Heart left ventricle (tissue), 16 donors: Measurements from ENCODE around the gene ANKRD17. TPM values are rescaled to one million over a fixed set of nuclear protein-coding genes. Genes with fewer than 3 reads are reported as not detected.
A peak's percentile ranks its signal among the peaks of the same experiment; 100 is the strongest.

Experiments used
- ATAC-seq, 4 donors: fragments of 200-7000 bp; cut with Tn5 transposase; one replicate each; pipeline ENCODE4 v1.9.1; 2020 to 2022; ENCODE audit warnings: moderate library complexity in 4 of 4, mild to moderate bottlenecking in 3 of 4, moderate number of reproducible peaks in 1 of 4
- DNase-seq, 5 donors: peaks; one replicate each; pipeline ENCODE4 v3.0.0-alpha.2; 2020
- H3K27ac ChIP-seq, 12 donors: fragments of 200-600 bp; sonication (generic) in 4 of 12; one replicate each; pipeline versions ENCODE4 v1.5.0 to v1.8.0; 2016 to 2022; ENCODE audit warnings: mild to moderate bottlenecking in 2 of 12
- H3K27me3 ChIP-seq, 9 donors: fragments of 200-600 bp; sonication (generic) in 2 of 9; one replicate each; pipeline versions ENCODE4 v1.5.1 to v1.8.0; 2016 to 2022; ENCODE audit warnings: mild to moderate bottlenecking in 3 of 9
- H3K36me3 ChIP-seq, 9 donors: fragments of 200-600 bp; sonication (generic) in 2 of 9; one replicate each; pipeline versions ENCODE4 v1.5.0 to v1.8.0; 2018 to 2022; ENCODE audit warnings: mild to moderate bottlenecking in 2 of 9
- H3K4me1 ChIP-seq, 12 donors: fragments of 200-600 bp; sonication (generic) in 4 of 12; one replicate each; pipeline versions ENCODE4 v1.5.0 to v1.8.0; 2016 to 2022; ENCODE audit warnings: mild to moderate bottlenecking in 3 of 12
- H3K4me3 ChIP-seq, 12 donors: fragments of 200-600 bp; sonication (generic) in 4 of 12; one replicate each; pipeline versions ENCODE4 v1.5.0 to v1.8.0; 2017 to 2022; ENCODE audit warnings: mild to moderate bottlenecking in 9 of 12, moderate library complexity in 4 of 12
- H3K9me3 ChIP-seq, 12 donors: fragments of 200-600 bp; sonication (generic) in 4 of 12; one replicate each; pipeline versions ENCODE4 v1.5.0 to v1.8.0; 2016 to 2022; ENCODE audit warnings: mild to moderate bottlenecking in 1 of 12
- POLR2A ChIP-seq, 2 donors: fragments of 450-650 bp; IDR thresholded peaks; one replicate each; pipeline ENCODE4 v1.6.1; 2017; ENCODE audit warnings: antibody characterized with exemption in 2 of 2, mild to moderate bottlenecking in 2 of 2, moderate library complexity in 2 of 2
- WGBS, 4 donors: extraction: QIAGEN DNeasy Blood & Tissue Kit in 2 of 4; methylation state at CpG; one replicate each; pipeline versions ENCODE4 v1.1.5 to v1.1.7; 2013 to 2018; 5-methylcytosine and 5-hydroxymethylcytosine counted together
- intact Hi-C, 10 donors: fragments of 100-400 bp; cut with DNase I; formaldehyde crosslinking; loops; one replicate each; pipeline versions ENCODE4 v1.11.1 to v1.14.2; 2022
- polyA plus RNA-seq, 2 donors: library from polyadenylated mRNA; stranded (reverse); fragments of 200-250 nt; gene quantifications; one replicate each; pipeline ENCODE4 v1.2.3, GENCODE V29; 2013
- total RNA-seq, 9 donors: library from RNA; depleted of rRNA in 2 of 9; stranded (reverse); fragments of >200 nt in 2 of 9; fragmentation: NEBNext Ultra II Directional in 3 of 9; extraction: Animal tissue kit (Norgen Biotek cat#: 25700) in 3 of 9; gene quantifications; one replicate each; pipeline versions ENCODE4 v1.1.0 to v1.2.4, GENCODE V29; 2016 to 2023
- TF ChIP-seq, protein P1 (sequence below), 12 donors: fragments of 200-600 bp; sonication (generic) in 4 of 12; IDR thresholded peaks; one replicate each; pipeline versions ENCODE4 v1.5.0 to v1.8.0; 2018 to 2022; ENCODE audit warnings: antibody characterized with exemption in 12 of 12, mild to moderate bottlenecking in 5 of 12
- donor health status: ischemic (EF 13 %, LVEDD 7.1; RV severe dilation, severe dysfunction).
- donor health status: healthy with polysubstance abuse.
- donor health status: DM: no; HTN: yes; CAD: no.
- donor health status: DM: no; HTN: no; CAD: no.
- donor health status: ischemic (EF 25% LVEDD 6.9; RV normal size, moderate dysfunction).
- donor health status: ischemic (EF 25% LVEDD 5.7; RV mildly dilated, moderate dysfunction).
- donor health status: healthy.
- donor health status: DM: yes; HTN: yes; CAD: no.
- donor health status: ischemic (EF 35%, LVEDD 5.7; RV mildly dilated, moderate dysfunction).
- donor health status: nonischemic (EF 11% LVEDD 7.7; RV severe dilation, severe dysfunction).
- donor health status: DM: yes; HTN: yes; CAD: no.
- donor health status: PGD.
- donor health status: ischemic (EF 29% LVEDD 5.4; RV normal size, mild dysfunction).
- donor health status: nonischemic (EF 23%, LVEDD 6.1; RV moderate dilation, normal function).

ANKRD17 gene
- total and polyA plus RNA-seq, 11 donors: 13.0 to 67.1 (median 55.3) TPM

DNA sequence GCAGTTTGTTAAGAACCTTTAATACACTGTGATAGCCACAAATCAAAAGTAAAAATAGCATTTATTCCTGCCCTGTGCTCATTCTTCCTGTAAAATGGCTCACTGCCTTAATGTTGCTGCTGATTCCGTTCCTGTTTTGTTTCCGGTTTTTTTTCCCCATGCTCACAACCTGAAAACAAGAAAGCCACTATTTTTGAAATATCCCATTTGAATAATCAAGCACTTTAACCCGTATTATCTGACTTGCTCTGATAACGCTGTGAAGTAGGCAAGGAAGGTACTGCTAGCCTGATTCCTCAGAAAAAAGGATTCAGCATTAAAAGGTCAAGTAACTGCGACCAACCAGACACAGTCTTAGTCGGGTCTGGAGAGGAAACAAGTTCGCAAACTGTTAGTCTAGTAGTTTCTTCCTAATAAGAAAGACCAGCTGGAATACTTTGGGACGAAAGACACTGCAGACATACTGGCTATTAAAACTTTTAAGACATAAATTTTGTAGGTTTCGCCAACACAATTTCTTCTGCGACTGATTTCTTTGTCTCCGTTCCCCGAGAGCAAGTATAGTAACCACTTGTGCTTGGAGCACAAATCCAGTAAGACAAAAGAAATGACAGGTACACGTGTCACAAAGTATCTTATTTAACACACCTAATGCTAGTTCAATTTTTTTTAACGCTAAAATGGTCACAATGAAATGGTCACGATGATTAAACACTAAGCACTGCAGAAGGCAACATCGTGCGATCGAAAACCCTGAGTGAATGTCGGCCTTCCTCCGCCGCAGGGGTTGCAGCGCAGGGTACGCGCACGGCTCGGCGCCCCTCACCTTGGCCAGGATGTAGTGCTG, 189.9 kb downstream of the ANKRD17 start:
- Histone ChIP-seq H3K9me3 (no peaks in the 10 kb centered on the region), H3K4me3 (peak overlapping the region; percentile 69 to 96 (median 82)), H3K27ac (peak overlapping the region; percentile 88 to 99 (median 97)), H3K4me1 (peaks cover 0 to 24% (median 15%) of the 10 kb centered on the region in 12 donors), H3K27me3 (no peaks in the 10 kb centered on the region), H3K36me3 (peaks cover 0 to 41% (median 15%) of the 10 kb centered on the region in 9 donors)
- intact Hi-C loops: loop anchor here (1.0 to 5.0 kb wide), 5 partner anchors 189 to 194 kb away; partner anchors contain the start of gene ANKRD17 (in 7 of the 10)
- TF ChIP-seq, protein P1, sequence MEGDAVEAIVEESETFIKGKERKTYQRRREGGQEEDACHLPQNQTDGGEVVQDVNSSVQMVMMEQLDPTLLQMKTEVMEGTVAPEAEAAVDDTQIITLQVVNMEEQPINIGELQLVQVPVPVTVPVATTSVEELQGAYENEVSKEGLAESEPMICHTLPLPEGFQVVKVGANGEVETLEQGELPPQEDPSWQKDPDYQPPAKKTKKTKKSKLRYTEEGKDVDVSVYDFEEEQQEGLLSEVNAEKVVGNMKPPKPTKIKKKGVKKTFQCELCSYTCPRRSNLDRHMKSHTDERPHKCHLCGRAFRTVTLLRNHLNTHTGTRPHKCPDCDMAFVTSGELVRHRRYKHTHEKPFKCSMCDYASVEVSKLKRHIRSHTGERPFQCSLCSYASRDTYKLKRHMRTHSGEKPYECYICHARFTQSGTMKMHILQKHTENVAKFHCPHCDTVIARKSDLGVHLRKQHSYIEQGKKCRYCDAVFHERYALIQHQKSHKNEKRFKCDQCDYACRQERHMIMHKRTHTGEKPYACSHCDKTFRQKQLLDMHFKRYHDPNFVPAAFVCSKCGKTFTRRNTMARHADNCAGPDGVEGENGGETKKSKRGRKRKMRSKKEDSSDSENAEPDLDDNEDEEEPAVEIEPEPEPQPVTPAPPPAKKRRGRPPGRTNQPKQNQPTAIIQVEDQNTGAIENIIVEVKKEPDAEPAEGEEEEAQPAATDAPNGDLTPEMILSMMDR (IDR thresholded peaks at IDR 0.05): no peak
- TF ChIP-seq POLR2A (IDR thresholded peaks at IDR 0.05): no peak
- no peak for DNase-seq
- peak in 1 of 4 donors; percentile 5 for ATAC-seq
- 0 to 1% (median 0%) methylated on average over 19 to 27 of the region's 27 CpGs for WGBS, 4 donors

DNA sequence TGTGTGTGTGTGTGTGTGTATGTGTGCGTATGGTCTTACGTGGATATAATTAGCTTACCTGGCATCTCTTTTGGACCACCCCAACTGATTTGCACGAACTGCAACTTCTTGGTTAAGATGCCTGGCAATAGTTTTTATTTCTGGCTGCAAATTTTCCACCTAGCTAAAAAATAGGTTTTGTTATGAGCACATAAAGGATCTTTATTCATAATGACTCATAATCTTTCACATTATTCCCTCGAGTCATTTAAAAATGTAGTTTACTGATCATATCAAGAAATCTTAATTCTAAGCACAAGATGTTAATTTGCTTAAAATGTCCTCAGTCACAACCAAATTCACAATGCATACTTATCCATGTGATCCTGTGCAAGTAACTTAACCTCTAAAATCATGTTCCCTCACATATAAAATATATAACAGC, 190.6 kb downstream of the ANKRD17 start:
- peaks cover 0 to 24% (median 15%) of the 10 kb centered on the region in 12 donors for H3K4me1 ChIP-seq
- H3K27ac ChIP-seq: peak overlapping the region; percentile 88 to 99 (median 97)
- intact Hi-C loops: loop anchor here in 7 of 10 donors (2.0 to 5.0 kb wide), 4 partner anchors 189 to 194 kb away; partner anchors contain the start of gene ANKRD17 (in 4 of the 7)
- H3K9me3 ChIP-seq: no peaks in the 10 kb centered on the region
- H3K4me3 ChIP-seq: peak overlapping the region; percentile 69 to 96 (median 82)
- ATAC-seq (no peak), DNase-seq (no peak)
- peaks cover 0 to 41% (median 16%) of the 10 kb centered on the region in 9 donors for H3K36me3 ChIP-seq
- TF ChIP-seq, protein P1 (IDR thresholded peaks at IDR 0.05): no peak
- no peak for TF ChIP-seq POLR2A (IDR thresholded peaks at IDR 0.05)
- H3K27me3 ChIP-seq: no peaks in the 10 kb centered on the region
- 39 to 48% (median 44%) methylated on average over 4 of the region's 4 CpGs for WGBS, 4 donors

DNA sequence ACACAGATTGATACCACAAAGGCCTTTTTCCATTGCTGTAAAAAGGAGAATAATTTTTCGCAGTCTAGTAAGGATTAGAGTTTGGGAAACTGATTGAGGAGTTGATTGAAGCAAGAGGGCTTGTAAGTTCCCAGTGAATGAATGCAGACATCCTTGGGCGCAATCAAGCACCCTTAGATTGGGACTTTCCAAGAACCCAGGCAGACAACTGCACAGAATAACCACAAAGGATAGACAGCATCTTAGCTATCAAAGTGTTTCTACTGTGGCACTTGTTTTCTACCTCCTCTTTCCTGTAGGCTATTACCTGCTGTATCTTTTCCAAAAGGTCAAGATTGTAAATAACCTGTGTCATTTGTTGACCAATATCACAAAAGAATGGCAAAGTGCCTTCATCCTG, 191.7 kb downstream of the ANKRD17 start:
- Histone ChIP-seq H3K27ac (no peak overlapping the region), H3K27me3 (no peaks in the 10 kb centered on the region), H3K9me3 (no peaks in the 10 kb centered on the region), H3K36me3 (peaks cover 0 to 44% (median 25%) of the 10 kb centered on the region in 9 donors), H3K4me1 (peaks cover 0 to 24% (median 15%) of the 10 kb centered on the region in 12 donors), H3K4me3 (no peak overlapping the region)
- no peak for ATAC-seq
- 95 to 99% (median 98%) methylated on average over 2 of the region's 2 CpGs for WGBS, 4 donors
- no peak for DNase-seq
- intact Hi-C loops: loop anchor here in 3 of 10 donors (5.0 kb wide), 2 partner anchors 190 to 195 kb away; partner anchors contain the start of gene ANKRD17 (in 1 of the 3)
- no peak for TF ChIP-seq POLR2A (IDR thresholded peaks at IDR 0.05)
- TF ChIP-seq, protein P1 (IDR thresholded peaks at IDR 0.05): no peak

DNA sequence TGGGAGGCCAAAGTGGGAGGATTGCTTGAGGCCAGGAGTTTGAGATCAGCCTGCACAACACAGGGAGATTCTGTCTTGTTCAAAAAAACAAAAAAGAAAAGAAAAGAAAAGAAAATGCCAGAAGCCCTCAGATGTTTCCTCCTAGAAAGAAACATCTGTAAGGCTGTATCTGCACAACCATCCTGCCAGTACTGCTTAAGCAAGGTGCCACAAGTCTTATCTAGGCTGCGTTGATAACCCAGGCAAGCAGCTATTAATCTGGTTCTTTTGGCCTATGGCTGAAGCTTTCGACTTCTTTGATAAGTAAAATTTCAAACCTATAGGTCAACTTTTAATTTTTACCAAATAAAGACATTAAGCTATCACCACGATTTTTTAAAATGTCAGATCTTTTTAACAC, 192.2 kb downstream of the ANKRD17 start:
- Histone ChIP-seq H3K4me3 (no peak overlapping the region), H3K27me3 (no peaks in the 10 kb centered on the region), H3K4me1 (peaks cover 0 to 24% (median 15%) of the 10 kb centered on the region in 12 donors), H3K36me3 (peaks cover 0 to 49% (median 30%) of the 10 kb centered on the region in 9 donors), H3K27ac (no peak overlapping the region), H3K9me3 (no peaks in the 10 kb centered on the region)
- no peak for ATAC-seq
- WGBS, 4 donors: 59 to 73% (median 65%) methylated on average over 3 of the region's 3 CpGs
- DNase-seq: no peak
- TF ChIP-seq, protein P1 (IDR thresholded peaks at IDR 0.05): no peak
- TF ChIP-seq POLR2A (IDR thresholded peaks at IDR 0.05): no peak
- intact Hi-C loops: loop anchor here in 3 of 10 donors (5.0 kb wide), 2 partner anchors 191 to 196 kb away; partner anchors contain the start of gene ANKRD17 (in 1 of the 3)
